GM11168 (cell line): ENCODE measurements around the gene SLC66A3.

Source experiments
- in situ Hi-C: fragments of 300-500 bp; cut with MboI; formaldehyde crosslinking; loops from one replicate; pipeline ENCODE4 v1.12.0; 2022; ENCODE audit warnings: low sequenced_read_pairs; ENCODE audit not compliant: unreplicated experiment

Gene SLC66A3

GRCh38 chr2:11155381-11156035 lies at the start of gene SLC66A3:
TSS of gene SLC66A3 (plus strand) at chr2:11155467. CDS start at chr2:11155547, 80 bp downstream.
- in situ Hi-C loops = no loop called here

GRCh38 chr2:11109002-11109401 lies 46.3 kb upstream of the SLC66A3 start:
- in situ Hi-C loops = no loop called here

- in situ Hi-C loops = no loop called here
Observed at GRCh38 chr2:11112870-11113428, 42.3 kb upstream of the SLC66A3 start.

GRCh38 chr2:11117776-11118175 lies 37.5 kb upstream of the SLC66A3 start:
- in situ Hi-C loops = no loop called here

GRCh38 chr2:11118761-11119160 lies 36.5 kb upstream of the SLC66A3 start:
- in situ Hi-C loops = no loop called here

- in situ Hi-C loops = loop anchor here (10.0 kb wide), 2 partner anchors 56 to 286 kb away; no protein-coding TSS in a partner anchor
Observed at GRCh38 chr2:11121099-11121822, 34.0 kb upstream of the SLC66A3 start.

GRCh38 chr2:11121823-11122155 lies 33.5 kb upstream of the SLC66A3 start:
- in situ Hi-C loops = loop anchor here (10.0 kb wide), 2 partner anchors 57 to 287 kb away; no protein-coding TSS in a partner anchor

GRCh38 chr2:11122380-11122779 lies 32.9 kb upstream of the SLC66A3 start:
- in situ Hi-C loops = loop anchor here (10.0 kb wide), 2 partner anchors 58 to 288 kb away; no protein-coding TSS in a partner anchor

- in situ Hi-C loops = loop anchor here (10.0 kb wide), 2 partner anchors 58 to 288 kb away; no protein-coding TSS in a partner anchor
Observed at GRCh38 chr2:11123001-11123809, 32.1 kb upstream of the SLC66A3 start.

- in situ Hi-C loops = loop anchor here (10.0 kb wide), 2 partner anchors 59 to 289 kb away; no protein-coding TSS in a partner anchor
Observed at GRCh38 chr2:11123856-11124759, 31.2 kb upstream of the SLC66A3 start.

- in situ Hi-C loops = loop anchor here (10.0 to 25.0 kb wide), 3 partner anchors 60 to 290 kb away; no protein-coding TSS in a partner anchor
Observed at GRCh38 chr2:11124760-11125068, 30.6 kb upstream of the SLC66A3 start.

- in situ Hi-C loops = loop anchor here (10.0 to 25.0 kb wide), 3 partner anchors 63 to 293 kb away; no protein-coding TSS in a partner anchor
Observed at GRCh38 chr2:11127761-11128160, 27.5 kb upstream of the SLC66A3 start.

GRCh38 chr2:11128243-11128951 lies 26.9 kb upstream of the SLC66A3 start:
- in situ Hi-C loops = loop anchor here (10.0 to 25.0 kb wide), 3 partner anchors 64 to 294 kb away; no protein-coding TSS in a partner anchor

GRCh38 chr2:11129598-11130449 lies 25.4 kb upstream of the SLC66A3 start:
- in situ Hi-C loops = loop anchor here (10.0 to 25.0 kb wide), 4 partner anchors 65 to 445 kb away; no protein-coding TSS in a partner anchor

GRCh38 chr2:11131166-11131920 lies 23.9 kb upstream of the SLC66A3 start:
- in situ Hi-C loops = loop anchor here (10.0 to 25.0 kb wide), 2 partner anchors 281 to 443 kb away; no protein-coding TSS in a partner anchor

GRCh38 chr2:11132036-11132671 lies 23.1 kb upstream of the SLC66A3 start:
- in situ Hi-C loops = loop anchor here (10.0 to 25.0 kb wide), 2 partner anchors 280 to 443 kb away; no protein-coding TSS in a partner anchor
